Pancreas (tissue), 10 donors: ENCODE data around the gene PDK1. TPM values are rescaled to one million over a fixed set of nuclear protein-coding genes. Genes with fewer than 3 reads are reported as not detected.
A peak's percentile ranks its signal among the peaks of the same experiment; 100 is the strongest.
"Not testable (repeated sequence)": the region's sequence is repeated elsewhere in the genome, so short reads cannot be mapped to it uniquely, and the experiment has no call there.

Source experiments
- ATAC-seq, 4 donors: fragments of 200-7000 bp; cut with Tn5 transposase; one replicate each; pipeline versions ENCODE4 v1.8.0 to v1.9.1; 2020; ENCODE audit warnings: mild to moderate bottlenecking in 4 of 4, moderate library complexity in 4 of 4
- DNase-seq, 6 donors: peaks; one replicate each; pipeline ENCODE4 v3.0.0-alpha.2; 2020
- FAIRE-seq: peaks from 2 replicates; lab custom pipeline; 2012; peaks lifted over from hg19 to GRCh38; lab: Jason Lieb, UNC
- H3K27ac ChIP-seq, 4 donors: fragments of 200-600 bp; sonication (generic); 1 replicate in 3 of 4; 2 replicates in 1 of 4; pipeline versions ENCODE4 v1.5.0 to v1.8.0; 2020
- H3K27me3 ChIP-seq, 4 donors: fragments of 200-600 bp; one replicate each; pipeline ENCODE4 v1.8.0; 2021
- H3K36me3 ChIP-seq, 3 donors: fragments of 200-600 bp; sonication (generic) in 1 of 3; one replicate each; pipeline versions ENCODE4 v1.5.0 to v1.8.0; 2020 to 2021
- H3K4me1 ChIP-seq, 3 donors: fragments of 200-600 bp; one replicate each; pipeline ENCODE4 v1.8.0; 2021
- H3K4me3 ChIP-seq, 4 donors: fragments of 200-600 bp; sonication (generic) in 2 of 4; one replicate each; pipeline versions ENCODE4 v1.5.0 to v1.8.0; 2020 to 2021
- H3K9me3 ChIP-seq, 4 donors: fragments of 200-600 bp; one replicate each; pipeline ENCODE4 v1.8.0; 2021
- CTCF ChIP-seq, 4 donors: fragments of 200-600 bp; sonication (generic) in 3 of 4; IDR thresholded peaks; one replicate each; pipeline versions ENCODE4 v1.5.0 to v1.8.0; 2021; ENCODE audit warnings: antibody characterized with exemption in 4 of 4
- WGBS, 2 donors: extraction: QIAGEN DNeasy Blood & Tissue Kit; methylation state at CpG; one replicate each; pipeline ENCODE4 v1.1.7; 2013; 5-methylcytosine and 5-hydroxymethylcytosine counted together
- intact Hi-C, 3 donors: fragments of 100-400 bp; cut with DNase I; formaldehyde crosslinking; loops; one replicate each; pipeline versions ENCODE4 v1.11.1 to v1.14.2; 2022
- polyA plus RNA-seq, 2 donors: library from polyadenylated mRNA; stranded (reverse); fragments of 200-250 nt; gene quantifications; one replicate each; pipeline ENCODE4 v1.2.3, GENCODE V29; 2013
- total RNA-seq, 6 donors: library from RNA; stranded (reverse); fragmentation: NEBNext Ultra II Directional in 4 of 6; extraction: Animal tissue kit (Norgen Biotek cat#: 25700) in 4 of 6; gene quantifications; one replicate each; pipeline versions ENCODE4 v1.2.1 to v1.2.4, GENCODE V29; 2021 to 2023
- donor health status: healthy with polysubstance abuse.
- donor health status: DM: no; HTN: no; CAD: no; lungs with moderate emphysema.
- donor health status: DM: no; HTN: no; CAD: no.
- donor health status: control.
- donor health status: control.
- donor health status: Bipolar disorder and iron deficiency.
- donor health status: DM: yes; HTN: yes; CAD: no.
- donor health status: DM: no; HTN: no; CAD: no.
- donor health status: DM: no; HTN: no; CAD: no.
- donor health status: DM: yes; HTN: yes; CAD: no.

The PDK1 gene
- total and polyA plus RNA-seq, 8 donors, result 1.2 to 12.4 (median 6.7) TPM

DNA sequence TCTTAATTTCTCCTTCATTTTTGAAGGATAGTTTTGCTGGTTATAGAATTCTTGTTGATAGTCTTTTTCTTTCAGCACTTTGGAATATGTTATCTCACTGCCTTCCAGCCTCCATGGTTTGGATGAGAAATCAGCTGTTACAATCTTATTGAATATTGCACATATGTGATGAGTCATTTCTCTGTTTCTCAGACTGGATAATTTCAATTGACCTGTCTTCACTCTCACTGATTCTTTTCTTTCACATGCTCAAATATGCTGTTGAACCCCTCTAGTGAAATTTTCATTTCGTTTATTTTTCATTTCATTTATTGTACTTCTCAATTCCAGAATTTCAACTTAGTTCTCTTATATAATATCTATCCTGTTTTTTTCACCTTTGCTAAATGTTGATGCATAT, 22.2 kb downstream of the PDK1 start:
- no peaks in the 10 kb centered on the region for H3K4me1 ChIP-seq
- no peak overlapping the region for H3K27ac ChIP-seq
- WGBS, 2 donors, result 95 to 97% methylated on average over 1 of the region's 1 CpG
- no peaks in the 10 kb centered on the region for H3K36me3 ChIP-seq
- no peak for TF ChIP-seq CTCF (IDR thresholded peaks at IDR 0.05)
- H3K27me3 ChIP-seq, result no peaks in the 10 kb centered on the region
- no peaks in the 10 kb centered on the region for H3K9me3 ChIP-seq
- ATAC-seq, result no peak
- no peak for DNase-seq
- no peak overlapping the region for H3K4me3 ChIP-seq
- intact Hi-C loops, result no loop called here
- peak; percentile 45 for FAIRE-seq

- 89 to 92% methylated on average over 2 of the region's 2 CpGs for WGBS, 2 donors
- no peaks in the 10 kb centered on the region for H3K27me3 ChIP-seq
- no peak overlapping the region for H3K4me3 ChIP-seq
- H3K36me3 ChIP-seq, result no peaks in the 10 kb centered on the region
- no peak for DNase-seq
- no peaks in the 10 kb centered on the region for H3K4me1 ChIP-seq
- intact Hi-C loops, result no loop called here
- no peak overlapping the region for H3K27ac ChIP-seq
- no peak for ATAC-seq
- no peak for FAIRE-seq
- no peaks in the 10 kb centered on the region for H3K9me3 ChIP-seq
- no peak for TF ChIP-seq CTCF (IDR thresholded peaks at IDR 0.05)
Measured at GRCh38 chr2:172578860-172579512, 23.1 kb downstream of the PDK1 start.

DNA sequence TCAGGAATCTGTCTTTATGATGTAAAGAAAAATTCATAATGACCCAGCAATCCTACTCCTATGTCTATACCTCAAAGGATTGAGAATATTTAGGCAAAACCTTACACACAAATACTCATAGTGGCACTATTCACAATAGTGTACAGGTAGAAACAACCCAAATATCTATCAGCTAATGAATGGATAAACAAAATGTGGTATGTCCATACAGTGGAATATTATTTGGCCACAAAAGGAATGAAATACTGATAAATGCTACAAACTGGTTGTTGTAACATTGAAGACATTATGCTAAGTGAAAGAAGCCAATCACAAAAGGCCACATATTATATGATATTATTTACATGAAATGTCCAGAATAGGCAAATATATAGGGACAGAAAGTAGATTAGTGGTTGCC, 24.7 kb downstream of the PDK1 start:
- DNase-seq, result no peak
- intact Hi-C loops, result no loop called here
- Histone ChIP-seq H3K4me3 (no peak overlapping the region), H3K4me1 (no peaks in the 10 kb centered on the region), H3K27me3 (no peaks in the 10 kb centered on the region), H3K36me3 (no peaks in the 10 kb centered on the region), H3K27ac (no peak overlapping the region), H3K9me3 (no peaks in the 10 kb centered on the region)
- ATAC-seq, result no peak
- no peak for TF ChIP-seq CTCF (IDR thresholded peaks at IDR 0.05)
- FAIRE-seq, result no peak

GRCh38 chr2:172582656-172583055, 26.8 kb downstream of the PDK1 start:
- no peak for TF ChIP-seq CTCF (IDR thresholded peaks at IDR 0.05)
- Histone ChIP-seq H3K9me3 (no peaks in the 10 kb centered on the region), H3K27me3 (no peaks in the 10 kb centered on the region), H3K4me3 (no peak overlapping the region), H3K27ac (no peak overlapping the region), H3K4me1 (no peaks in the 10 kb centered on the region), H3K36me3 (no peaks in the 10 kb centered on the region)
- no peak for DNase-seq
- no peak for ATAC-seq
- FAIRE-seq, result no peak
- intact Hi-C loops, result no loop called here
- WGBS, 2 donors, result 37 to 68% methylated on average over 1 of the region's 1 CpG

DNA sequence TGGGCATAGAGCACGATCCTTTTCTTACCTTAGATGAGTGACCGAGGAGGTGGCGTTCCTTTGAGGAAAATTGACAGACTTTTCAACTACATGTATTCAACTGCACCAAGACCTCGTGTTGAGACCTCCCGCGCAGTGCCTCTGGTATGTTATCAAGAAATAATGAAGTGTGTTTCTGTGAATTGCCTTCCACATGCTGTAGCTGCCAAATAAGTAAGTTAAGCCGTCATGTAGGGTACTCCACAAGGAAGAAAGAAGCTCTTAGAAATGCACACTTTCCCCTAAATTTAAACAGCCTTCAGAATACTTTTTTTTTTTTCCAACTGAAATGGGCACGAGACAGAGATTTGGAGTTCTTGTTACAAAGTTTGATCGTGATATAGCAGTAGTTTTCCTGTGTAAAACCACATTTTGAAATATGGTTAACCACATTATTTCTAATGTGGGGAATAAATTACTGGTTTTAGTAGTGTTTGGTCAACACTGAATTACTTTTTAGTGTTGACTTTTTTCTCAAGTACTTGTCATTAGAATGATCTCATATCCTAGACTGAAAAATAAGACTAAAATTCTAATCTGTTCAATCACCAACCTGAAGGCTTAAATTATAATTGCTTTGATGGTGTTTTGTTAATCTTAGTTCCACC, 30.5 kb downstream of the PDK1 start:
- H3K4me1 ChIP-seq, result no peaks in the 10 kb centered on the region
- H3K27me3 ChIP-seq, result no peaks in the 10 kb centered on the region
- DNase-seq, result no peak
- TF ChIP-seq CTCF (IDR thresholded peaks at IDR 0.05), result no peak
- intact Hi-C loops, result no loop called here
- FAIRE-seq, result no peak
- ATAC-seq, result no peak
- no peaks in the 10 kb centered on the region for H3K36me3 ChIP-seq
- 92 to 94% methylated on average over 9 of the region's 9 CpGs for WGBS, 2 donors
- H3K9me3 ChIP-seq, result no peaks in the 10 kb centered on the region
- H3K4me3 ChIP-seq, result no peak overlapping the region
- H3K27ac ChIP-seq, result no peak overlapping the region

GRCh38 chr2:172587231-172587630, 31.3 kb downstream of the PDK1 start:
- intact Hi-C loops, H3K27ac ChIP-seq, FAIRE-seq, H3K4me1 ChIP-seq, ATAC-seq, H3K27me3 ChIP-seq, DNase-seq, H3K36me3 ChIP-seq, H3K4me3 ChIP-seq, H3K9me3 ChIP-seq: not testable (repeated sequence)
- WGBS, 2 donors, result 92 to 95% methylated on average over 9 of the region's 9 CpGs
